Esophagus muscularis mucosa (tissue), 4 donors: ENCODE data around the gene ZIC4.

Source experiments
- CTCF ChIP-seq, 3 experiments: fragments of 200-600 bp in 2 of 3; fragments of 450-650 bp in 1 of 3; sonication (generic) in 2 of 3; IDR thresholded peaks; one replicate each; pipeline ENCODE4 v1.5.1; 2017 to 2019; ENCODE audit warnings: antibody characterized with exemption in 3 of 3, mild to moderate bottlenecking in 2 of 3, moderate library complexity in 1 of 3
- EP300 ChIP-seq: sonication (generic); formaldehyde crosslinking; IDR thresholded peaks from one replicate; pipeline ENCODE4 v1.6.1; 2017; ENCODE audit warnings: antibody characterized with exemption
- POLR2A ChIP-seq: fragments of 450-650 bp; IDR thresholded peaks from one replicate; pipeline ENCODE4 v1.6.1; 2017; ENCODE audit warnings: antibody characterized with exemption, moderate library complexity, mild to moderate bottlenecking, low read depth
- POLR2AphosphoS5 ChIP-seq, 2 donors: sonication (generic); formaldehyde crosslinking; IDR thresholded peaks; one replicate each; pipeline ENCODE4 v1.6.1; 2017; ENCODE audit warnings: antibody characterized with exemption in 2 of 2

GRCh38 chr3:147369231-147369630 lies 37.1 kb downstream of the ZIC4 start:
- TF ChIP-seq CTCF (IDR thresholded peaks at IDR 0.05) (no peak), POLR2A (no peak), EP300 (no peak), POLR2AphosphoS5 (IDR thresholded peaks at IDR 0.05) (no peak)
